ENCODE data around the gene CD28.
A peak's percentile ranks its signal among the peaks of the same experiment; 100 is the strongest.

Gene CD28

DNA sequence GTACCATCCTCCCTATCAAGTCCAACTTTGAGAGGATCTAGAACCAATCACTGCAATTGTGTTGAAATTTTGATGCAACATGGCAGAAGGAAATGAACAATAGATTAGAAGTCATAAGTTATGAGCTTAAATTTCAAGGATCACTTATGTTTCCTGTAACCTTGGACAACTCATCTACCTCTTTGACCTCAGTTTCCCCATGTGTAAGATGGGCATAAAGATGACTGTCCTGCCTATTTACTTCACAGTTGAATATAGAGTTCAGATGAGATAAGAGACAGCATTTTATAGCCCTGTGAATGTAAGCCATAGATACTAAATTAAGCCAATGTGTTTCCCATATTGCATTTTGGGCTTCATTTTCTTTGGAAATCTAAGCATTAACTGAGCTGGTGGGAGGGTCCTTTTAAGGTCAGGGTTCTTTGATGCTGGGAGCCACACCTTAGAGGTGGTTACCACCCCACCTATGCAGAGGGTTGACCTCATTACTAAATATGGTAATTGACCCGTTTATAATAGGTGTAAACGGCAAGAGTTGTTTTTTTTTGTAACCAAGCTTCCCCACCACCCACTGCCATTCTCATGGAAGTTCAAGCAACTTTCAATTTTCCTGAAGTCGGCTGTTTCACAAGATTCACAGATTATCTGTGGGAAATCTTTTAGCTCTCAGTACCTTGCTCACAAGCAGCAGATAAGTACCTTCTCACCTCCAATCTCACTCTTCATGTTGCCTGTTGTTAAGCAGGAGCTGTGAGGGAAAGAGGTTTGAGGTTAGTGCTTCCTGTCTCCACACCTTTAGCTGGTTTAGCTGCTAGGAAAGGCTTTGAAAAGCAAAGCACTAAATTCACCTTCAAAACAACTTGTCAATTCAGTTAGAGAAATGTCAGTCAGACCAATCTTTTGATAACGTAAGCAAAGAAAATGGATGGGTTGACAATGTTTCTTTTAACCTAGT is 13.3 kb downstream of the CD28 start:
- no peak for FAIRE-seq

DNA sequence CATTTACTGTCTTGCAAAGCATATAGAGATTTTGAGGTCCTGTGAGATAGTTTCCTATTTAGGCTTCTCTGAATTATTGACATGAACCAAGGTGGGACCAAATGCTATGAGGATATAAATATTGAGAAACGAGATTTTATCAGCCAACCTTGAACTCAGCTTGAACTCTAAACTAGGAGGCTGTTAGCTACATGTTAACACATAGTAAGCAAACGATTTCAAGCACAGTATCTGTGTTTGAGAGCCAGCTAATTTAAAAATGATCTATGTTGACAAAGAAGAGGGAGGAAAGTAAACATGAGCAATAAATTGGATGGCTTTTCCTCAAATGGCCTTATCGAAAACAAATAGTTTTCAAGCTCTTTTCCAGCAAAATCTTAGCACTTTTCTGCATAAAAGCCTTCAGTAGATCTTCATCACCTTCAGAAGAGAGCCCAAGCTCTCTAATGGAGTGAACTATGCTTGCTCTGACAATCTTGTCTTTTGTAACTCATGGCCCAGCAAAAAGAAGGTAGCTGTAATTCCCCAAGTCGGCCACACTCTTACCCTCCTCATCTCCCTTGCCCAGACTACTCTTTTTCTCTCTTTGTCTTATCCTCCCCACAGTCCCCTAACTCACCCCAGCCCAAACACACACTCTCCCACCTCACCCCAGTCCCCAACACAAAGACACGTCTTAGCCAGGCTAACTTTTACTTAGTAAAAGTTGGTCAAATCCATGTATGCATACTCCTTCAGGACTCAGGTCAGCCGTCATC is 14.7 kb downstream of the CD28 start:
- no peak for FAIRE-seq

- no peak for FAIRE-seq
These were observed 15.4 kb downstream of the CD28 start for GRCh38 chr2:203721781-203722300.

DNA sequence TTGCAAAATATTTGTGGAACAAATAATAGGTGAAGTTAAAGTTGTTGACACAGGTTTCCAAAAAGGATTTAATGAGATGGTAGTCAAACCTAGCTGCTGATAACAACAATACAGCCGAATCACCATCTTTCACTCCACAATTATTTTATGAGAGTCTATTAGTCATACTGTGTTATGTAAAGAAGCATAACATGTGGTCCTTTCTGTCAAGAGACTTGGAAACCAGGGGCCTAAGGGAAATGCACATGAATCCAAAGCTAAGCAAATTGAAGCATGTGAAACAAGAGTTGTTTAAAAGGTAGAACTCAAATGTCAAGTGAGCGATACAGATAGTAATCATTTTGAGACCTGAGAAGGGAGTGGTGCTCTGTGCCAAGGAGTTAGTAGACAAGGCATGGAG is 16.0 kb downstream of the CD28 start:
- no peak for FAIRE-seq

DNA sequence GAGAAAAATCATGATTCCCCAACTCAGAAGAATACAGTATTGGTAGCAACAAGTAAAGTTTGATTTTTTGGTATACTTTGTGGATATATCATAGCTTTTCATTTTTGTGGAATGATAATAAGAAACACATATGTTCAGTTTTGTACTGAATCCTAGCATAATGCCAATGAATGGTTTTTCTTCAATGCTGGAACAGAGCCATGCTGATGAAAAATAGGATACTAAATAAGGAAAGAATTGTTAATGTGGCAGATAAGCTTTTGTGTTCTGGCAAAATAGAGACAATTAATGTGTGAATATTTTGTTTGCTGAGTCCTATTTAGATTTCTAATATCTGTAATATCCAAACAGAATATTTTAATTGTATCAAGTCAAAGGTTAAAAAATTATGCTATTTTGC is 21.9 kb downstream of the CD28 start:
- FAIRE-seq, result no peak

GRCh38 chr2:203730076-203730729 is 23.8 kb downstream of the CD28 start:
- no peak for FAIRE-seq

DNA sequence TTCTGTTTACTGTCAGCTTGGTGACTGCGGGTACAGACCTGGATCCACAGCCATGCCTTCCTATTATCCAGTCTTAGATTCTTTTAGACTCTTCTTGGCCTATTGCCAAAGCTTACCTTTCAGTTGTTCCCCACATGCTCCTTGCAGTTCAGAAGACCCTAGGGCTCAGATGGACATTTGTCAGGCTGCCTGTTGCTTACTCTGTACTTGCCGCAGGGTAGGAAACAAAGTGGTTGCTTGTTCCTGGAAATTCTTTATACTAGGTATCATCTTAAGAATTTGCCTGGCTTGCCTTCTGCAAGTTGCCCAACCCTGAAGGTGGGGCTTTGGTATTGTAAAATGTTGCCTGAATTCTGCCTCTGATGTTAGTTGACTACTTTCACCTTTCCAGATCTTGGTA is 24.4 kb downstream of the CD28 start:
- FAIRE-seq, result no peak

GRCh38 chr2:203732092-203732952 is 25.9 kb downstream of the CD28 start:
- no peak for FAIRE-seq

DNA sequence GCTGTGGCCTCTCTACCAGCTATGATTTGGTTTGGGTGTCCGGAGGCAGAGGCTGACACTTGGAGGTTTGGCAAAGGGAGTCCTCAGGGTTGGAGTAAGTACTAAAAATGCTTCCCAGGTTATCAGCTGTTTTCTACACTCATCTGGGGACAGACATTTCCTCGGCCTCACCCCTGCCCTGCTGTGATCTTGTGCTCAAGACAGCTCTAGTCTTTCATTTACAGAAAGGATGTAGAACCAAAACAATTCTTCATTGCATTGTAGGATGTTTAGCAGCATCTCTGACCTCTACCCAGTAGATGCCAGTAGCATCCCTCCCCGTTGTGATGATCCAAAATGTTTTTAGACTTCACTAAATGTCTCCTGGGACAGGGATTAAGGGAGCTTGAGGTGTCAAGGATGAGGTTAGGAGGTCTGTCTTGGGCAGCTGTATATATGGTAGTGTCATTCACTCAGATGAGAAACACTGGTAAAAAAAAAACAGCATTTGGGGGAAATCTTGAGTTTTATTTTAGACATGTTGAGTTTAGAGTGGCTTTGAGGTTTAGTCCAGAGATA is 26.6 kb downstream of the CD28 start:
- no peak for FAIRE-seq

GRCh38 chr2:203733684-203734083 is 27.2 kb downstream of the CD28 start:
- FAIRE-seq, result no peak

DNA sequence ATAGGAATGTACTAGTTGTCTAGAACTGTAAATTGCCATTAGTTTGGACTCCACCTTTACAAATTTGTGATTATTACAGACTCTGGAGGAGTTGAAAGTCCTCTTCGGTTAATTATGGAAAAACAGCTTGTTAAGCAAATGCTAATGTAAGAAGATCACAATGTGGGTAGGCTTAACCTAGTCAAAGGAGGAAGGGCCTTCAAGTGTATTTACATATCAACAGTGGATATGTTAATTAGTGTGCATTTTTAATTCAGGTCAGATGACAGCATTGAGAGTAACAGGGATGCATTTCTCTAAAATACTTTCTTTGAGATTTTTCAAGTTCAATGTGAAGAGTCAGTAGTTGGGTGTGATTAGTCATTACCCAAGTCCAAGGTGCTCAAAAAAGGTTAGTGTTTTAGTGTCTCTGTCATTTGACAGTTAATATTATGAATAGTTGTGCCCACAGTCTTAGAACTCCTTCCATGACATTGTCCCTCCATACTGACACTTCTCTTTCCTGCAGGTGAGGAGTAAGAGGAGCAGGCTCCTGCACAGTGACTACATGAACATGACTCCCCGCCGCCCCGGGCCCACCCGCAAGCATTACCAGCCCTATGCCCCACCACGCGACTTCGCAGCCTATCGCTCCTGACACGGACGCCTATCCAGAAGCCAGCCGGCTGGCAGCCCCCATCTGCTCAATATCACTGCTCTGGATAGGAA is 28.0 kb downstream of the CD28 start:
- no peak for FAIRE-seq

GRCh38 chr2:203737360-203737759 is 30.9 kb downstream of the CD28 start:
- no peak for FAIRE-seq

GRCh38 chr2:203739351-203739750 is 32.9 kb downstream of the CD28 start:
- no peak for FAIRE-seq

DNA sequence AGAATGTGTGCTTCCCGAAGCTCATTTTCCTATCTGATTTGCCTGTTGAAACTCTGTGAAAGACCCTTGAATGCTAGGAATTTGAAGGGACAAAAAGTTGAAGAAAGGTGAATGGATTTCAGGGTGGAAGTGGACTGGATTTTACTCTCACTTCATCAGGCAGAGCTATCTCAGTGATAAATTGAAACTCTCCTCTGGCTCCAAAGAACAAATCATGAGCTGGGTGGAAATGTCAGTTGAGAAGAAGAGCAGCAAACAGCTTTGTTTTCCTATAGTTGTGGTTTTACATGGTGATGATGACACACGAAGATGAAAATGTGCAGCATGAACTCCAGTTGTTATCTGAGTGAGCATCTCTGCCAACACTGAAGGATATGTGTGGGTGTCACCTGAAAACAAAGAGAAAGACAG is 34.4 kb downstream of the CD28 start:
- FAIRE-seq, result no peak

- FAIRE-seq, result no peak
These were observed 35.1 kb downstream of the CD28 start for GRCh38 chr2:203741566-203741965.

- no peak for FAIRE-seq
These were observed 37.1 kb downstream of the CD28 start for GRCh38 chr2:203743441-203743981.

DNA sequence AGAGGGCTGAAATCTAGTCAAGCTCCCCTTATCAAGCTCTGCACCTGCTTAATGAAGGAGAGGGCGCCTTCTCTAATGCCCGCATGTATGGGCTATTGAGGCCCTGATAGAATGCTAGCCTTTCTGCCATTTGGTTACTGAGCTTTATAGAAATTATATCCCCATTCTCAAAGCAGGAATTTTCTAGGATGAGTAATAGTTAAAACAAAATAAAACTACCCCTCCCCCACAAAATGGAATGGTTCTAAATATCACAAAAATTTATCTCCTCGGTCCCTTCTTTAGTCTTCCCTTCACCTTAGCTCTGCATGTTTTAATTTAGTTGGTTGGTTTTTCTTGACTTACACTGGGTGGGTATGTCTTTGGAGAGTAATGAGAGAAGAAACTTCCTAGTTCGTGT is 37.7 kb downstream of the CD28 start:
- FAIRE-seq, result no peak

DNA sequence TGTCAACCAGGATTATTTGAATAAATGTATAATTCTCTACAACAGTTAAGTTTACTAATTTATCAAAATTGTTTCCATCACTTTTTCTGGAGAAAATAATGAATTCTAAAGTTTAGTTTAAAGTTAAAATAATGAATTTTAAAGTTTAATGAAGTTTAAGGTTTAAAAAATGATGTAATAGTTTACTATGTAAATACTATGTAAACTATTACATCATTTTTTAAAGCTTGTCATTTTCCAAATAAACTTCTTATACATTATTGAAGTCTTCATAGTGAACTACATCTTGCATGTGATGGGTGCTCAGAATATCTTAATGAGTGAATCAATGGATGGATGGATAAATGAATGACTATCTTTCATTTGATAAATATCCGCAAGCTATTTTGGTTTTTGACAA is 38.8 kb downstream of the CD28 start:
- FAIRE-seq, result peak; percentile 78

DNA sequence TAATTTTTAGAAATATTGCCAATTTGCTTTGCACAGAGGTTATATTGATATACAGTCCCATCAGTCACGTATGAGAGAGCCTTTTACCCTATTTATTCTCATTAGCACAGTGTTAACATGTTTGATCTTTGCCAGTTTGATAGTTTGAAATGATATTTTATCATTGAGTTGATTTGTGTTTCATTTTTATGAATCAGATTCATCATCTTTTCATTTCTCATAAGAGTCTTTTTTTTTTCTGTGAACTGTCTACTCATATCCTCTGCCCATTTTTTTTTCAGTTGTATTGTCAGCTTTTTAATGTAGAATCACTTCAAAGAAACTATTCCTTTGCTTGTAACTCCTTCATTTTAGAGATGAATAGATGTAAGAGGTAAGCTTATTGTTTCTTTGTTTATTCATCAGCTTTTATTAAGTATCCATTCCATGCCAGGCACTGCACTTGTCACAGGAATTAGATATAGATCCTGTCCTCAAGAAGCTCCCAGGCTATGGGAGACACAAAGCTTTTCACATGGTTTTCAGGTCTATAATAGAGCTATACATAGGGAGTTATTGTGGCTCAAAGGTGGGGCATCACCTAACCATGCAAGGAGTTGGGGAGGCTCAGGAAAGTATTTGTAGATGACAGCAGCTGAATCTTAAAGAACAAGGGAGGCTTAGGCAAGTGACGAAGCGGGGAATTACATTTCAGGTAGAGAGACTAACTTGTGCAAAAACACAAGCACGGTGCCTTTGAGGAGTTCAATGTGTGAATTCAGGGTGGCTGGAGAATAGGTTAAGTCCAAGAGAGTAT is 42.1 kb downstream of the CD28 start:
- no peak for FAIRE-seq

Measured in G401.6 (cell line).